DND-41 (cell line): ENCODE results near the gene PCNX2.

Experiments used
- CTCF ChIP-seq: IDR thresholded peaks from 2 replicates; pipeline ENCODE4 v1.5.1; 2012; ENCODE audit warnings: borderline replicate concordance, low read length, moderate library complexity, mild to moderate bottlenecking; ENCODE audit not compliant: poor library complexity, severe bottlenecking; ENCODE audit errors: extremely low read depth
- EZH2 ChIP-seq: IDR thresholded peaks from 3 replicates; pipeline ENCODE4 v1.6.1; 2012; ENCODE audit warnings: borderline replicate concordance, low read depth, mild to moderate bottlenecking, moderate library complexity, low read length, inconsistent platforms; ENCODE audit not compliant: severe bottlenecking

- TF ChIP-seq CTCF = no peak
- no peak for TF ChIP-seq EZH2
These were observed 86.0 kb downstream of the PCNX2 start for GRCh38 chr1:233209481-233209880.
